ENCODE data around the gene ANKFN1.

ANKFN1 gene

DNA sequence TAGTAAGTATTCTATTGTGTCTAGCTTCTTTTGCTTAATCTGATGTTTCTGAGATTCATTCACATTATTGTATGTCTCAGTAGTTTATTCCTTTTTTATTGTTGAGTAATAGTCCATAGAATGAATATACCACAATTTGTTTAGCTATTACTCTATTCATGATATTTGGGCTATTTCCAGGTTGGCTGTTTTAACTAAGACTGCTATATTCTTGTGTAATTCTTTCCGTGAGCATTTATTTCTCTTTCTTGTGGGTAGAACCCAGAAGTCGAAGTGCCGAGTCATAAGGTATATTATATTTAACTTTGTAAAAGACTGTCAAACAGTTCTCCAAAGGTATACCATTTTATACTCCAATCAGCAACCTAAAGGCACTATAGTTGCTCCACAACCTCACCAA lies 160.8 kb downstream of the ANKFN1 start:
- TF ChIP-seq, protein P1, sequence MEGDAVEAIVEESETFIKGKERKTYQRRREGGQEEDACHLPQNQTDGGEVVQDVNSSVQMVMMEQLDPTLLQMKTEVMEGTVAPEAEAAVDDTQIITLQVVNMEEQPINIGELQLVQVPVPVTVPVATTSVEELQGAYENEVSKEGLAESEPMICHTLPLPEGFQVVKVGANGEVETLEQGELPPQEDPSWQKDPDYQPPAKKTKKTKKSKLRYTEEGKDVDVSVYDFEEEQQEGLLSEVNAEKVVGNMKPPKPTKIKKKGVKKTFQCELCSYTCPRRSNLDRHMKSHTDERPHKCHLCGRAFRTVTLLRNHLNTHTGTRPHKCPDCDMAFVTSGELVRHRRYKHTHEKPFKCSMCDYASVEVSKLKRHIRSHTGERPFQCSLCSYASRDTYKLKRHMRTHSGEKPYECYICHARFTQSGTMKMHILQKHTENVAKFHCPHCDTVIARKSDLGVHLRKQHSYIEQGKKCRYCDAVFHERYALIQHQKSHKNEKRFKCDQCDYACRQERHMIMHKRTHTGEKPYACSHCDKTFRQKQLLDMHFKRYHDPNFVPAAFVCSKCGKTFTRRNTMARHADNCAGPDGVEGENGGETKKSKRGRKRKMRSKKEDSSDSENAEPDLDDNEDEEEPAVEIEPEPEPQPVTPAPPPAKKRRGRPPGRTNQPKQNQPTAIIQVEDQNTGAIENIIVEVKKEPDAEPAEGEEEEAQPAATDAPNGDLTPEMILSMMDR (IDR thresholded peaks at IDR 0.05; ENCODE audit: borderline replicate concordance, control extremely low read depth, extremely low read depth, insufficient read depth, missing control alignments), result no peak
- in situ Hi-C loops (cut with MboI; ENCODE audit: low sequenced_read_pairs, unreplicated experiment), result no loop called here
- no peak for DNase-seq (ENCODE audit: low spot score)

DNA sequence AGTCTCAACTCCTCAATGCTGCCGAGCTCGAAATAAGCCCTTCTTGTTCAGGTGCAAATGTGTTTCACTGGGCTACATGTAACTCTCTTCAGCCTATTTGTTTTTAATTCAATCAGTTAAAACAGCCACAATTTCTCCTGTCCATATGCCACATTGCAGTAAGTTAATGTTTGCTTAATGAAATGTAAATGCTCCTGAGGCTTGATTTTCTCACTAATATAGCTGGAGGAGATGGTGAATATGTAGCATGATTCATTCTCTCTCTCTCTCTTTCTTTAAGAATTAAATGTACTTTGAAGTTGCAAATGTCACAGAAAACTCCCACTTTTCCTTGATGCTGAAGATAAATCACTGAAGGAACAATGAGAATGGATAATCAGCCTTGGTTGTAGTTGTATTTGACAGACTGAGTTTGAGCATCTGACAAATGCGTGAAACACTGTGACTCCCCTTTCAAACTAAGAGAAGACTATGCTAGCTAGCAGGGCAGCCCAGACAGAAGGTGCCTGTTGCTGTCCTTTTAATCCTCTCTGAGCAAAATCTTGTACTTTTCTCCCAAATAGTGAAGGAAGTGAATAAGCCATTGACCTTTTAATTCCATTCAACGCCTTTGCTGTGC lies 161.8 kb downstream of the ANKFN1 start:
- TF ChIP-seq, protein P1 (IDR thresholded peaks at IDR 0.05; ENCODE audit: borderline replicate concordance, control extremely low read depth, extremely low read depth, insufficient read depth, missing control alignments), result no peak
- in situ Hi-C loops (cut with MboI; ENCODE audit: low sequenced_read_pairs, unreplicated experiment), result no loop called here
- DNase-seq (ENCODE audit: low spot score), result no peak

DNA sequence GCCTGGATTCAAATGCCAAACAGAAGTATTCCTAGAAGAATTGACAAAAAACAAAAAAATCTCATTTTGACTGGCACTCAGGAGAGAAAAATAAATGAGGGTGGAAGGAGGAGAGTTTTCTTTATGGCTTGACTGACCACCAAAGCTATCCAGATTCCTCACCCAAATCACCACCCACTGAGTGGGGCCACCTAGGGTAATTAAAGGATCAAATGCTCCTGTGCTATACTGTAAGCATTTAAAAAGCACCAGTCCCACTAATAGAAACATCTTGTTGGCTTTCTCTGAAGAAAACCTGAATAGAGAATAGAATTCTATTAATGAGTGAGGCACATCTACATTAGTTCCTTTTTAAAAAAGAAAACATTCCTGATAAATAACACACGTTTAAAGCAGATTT lies 163.3 kb downstream of the ANKFN1 start:
- in situ Hi-C loops (cut with MboI; ENCODE audit: low sequenced_read_pairs, unreplicated experiment), result no loop called here
- no peak for DNase-seq (ENCODE audit: low spot score)
- TF ChIP-seq, protein P1 (IDR thresholded peaks at IDR 0.05; ENCODE audit: borderline replicate concordance, control extremely low read depth, extremely low read depth, insufficient read depth, missing control alignments), result no peak

DNA sequence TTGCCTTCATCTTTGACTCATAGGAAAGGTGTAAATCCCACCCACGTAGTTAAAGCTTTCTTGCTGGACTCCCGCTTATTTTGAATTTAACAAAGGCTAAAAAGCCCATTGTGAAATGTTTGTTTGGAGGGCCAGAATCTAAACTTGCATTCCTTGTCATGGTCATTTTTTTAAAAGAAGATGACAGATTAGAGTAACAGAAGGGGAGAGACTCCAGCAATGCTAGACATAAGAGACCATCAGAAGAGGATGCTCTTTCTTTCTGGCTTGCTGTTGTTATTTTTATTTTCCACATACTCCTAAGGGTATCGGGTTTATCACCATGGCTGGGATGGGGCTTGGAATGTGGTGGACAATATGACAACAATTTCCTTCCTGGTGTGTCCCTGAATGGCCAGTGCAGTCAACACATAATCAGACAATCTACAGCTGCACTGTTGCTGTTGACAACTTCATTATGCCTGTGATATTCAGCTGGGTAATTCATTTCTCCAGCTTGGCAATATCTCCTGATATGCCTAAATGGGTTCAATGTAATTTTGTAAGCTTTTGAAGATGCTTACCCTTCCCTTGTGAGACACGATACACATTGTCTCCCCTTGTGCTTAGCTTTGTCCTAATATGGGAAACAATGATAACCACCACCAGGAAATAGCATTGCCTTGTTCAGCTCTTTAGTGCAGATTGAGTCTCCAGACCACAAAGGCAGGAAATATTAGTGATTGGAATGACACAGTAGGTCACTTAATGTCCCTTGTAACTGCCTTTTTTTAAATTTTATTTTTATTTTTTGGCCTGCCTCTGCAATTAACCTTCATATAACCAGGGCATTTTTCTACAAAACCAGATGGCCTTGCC lies 164.3 kb downstream of the ANKFN1 start:
- in situ Hi-C loops (cut with MboI; ENCODE audit: low sequenced_read_pairs, unreplicated experiment), result no loop called here
- DNase-seq (ENCODE audit: low spot score), result no peak
- TF ChIP-seq, protein P1 (IDR thresholded peaks at IDR 0.05; ENCODE audit: borderline replicate concordance, control extremely low read depth, extremely low read depth, insufficient read depth, missing control alignments), result no peak

DNA sequence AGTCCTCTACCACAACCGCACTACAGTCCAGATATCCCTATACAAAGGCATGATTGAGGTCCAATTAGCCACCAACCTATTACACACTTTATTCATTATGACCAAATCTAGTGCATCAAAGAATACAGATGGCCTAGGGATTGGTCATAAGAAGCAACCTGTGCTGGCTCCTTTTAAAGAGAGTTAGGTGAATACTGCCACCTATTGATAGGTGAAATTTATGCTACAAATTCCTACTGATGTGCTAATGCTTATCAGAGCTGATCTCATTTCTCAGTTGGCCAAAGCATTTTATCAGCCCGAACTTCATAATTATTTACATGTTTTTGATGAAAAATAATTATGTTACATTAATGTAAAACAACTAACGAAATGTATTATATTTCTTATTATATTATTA lies 166.3 kb downstream of the ANKFN1 start:
- in situ Hi-C loops (cut with MboI; ENCODE audit: low sequenced_read_pairs, unreplicated experiment), result no loop called here
- TF ChIP-seq, protein P1 (IDR thresholded peaks at IDR 0.05; ENCODE audit: borderline replicate concordance, control extremely low read depth, extremely low read depth, insufficient read depth, missing control alignments), result peak; percentile 9
- peak; percentile 16 for DNase-seq (ENCODE audit: low spot score)

DNA sequence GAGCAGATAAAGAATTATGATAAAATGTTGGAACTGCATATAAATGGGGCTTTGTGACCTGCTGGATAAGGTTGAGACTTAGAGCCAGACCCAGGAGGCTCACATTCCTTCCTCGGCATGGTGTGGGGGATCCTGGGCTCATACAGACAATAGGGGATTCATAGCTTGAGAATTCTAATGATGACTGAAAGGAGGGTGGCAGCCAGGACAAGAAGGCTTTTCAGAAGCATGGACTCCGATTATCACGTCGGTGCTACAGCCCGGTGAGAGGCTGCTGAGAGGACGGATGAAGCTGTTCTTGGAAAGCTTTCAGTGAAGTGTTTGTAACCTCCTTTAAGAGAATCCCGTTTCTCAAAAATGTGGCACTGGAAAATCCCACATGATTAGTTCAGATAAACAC lies 167.2 kb downstream of the ANKFN1 start:
- in situ Hi-C loops (cut with MboI; ENCODE audit: low sequenced_read_pairs, unreplicated experiment), result no loop called here
- no peak for DNase-seq (ENCODE audit: low spot score)
- TF ChIP-seq, protein P1 (IDR thresholded peaks at IDR 0.05; ENCODE audit: borderline replicate concordance, control extremely low read depth, extremely low read depth, insufficient read depth, missing control alignments), result no peak

Measured in GM13976 (cell line).